ENCODE results near the gene ENPP1.
"Not testable (repeated sequence)": the region's sequence is repeated elsewhere in the genome, so short reads cannot be mapped to it uniquely, and the experiment has no call there.

Gene ENPP1

GRCh38 chr6:131828951-131829350 lies 21.1 kb downstream of the ENPP1 start:
- no peak for DNase-seq (ENCODE audit: low read depth, low spot score)

- DNase-seq (ENCODE audit: low read depth, low spot score), result peak; percentile 60
Observed at GRCh38 chr6:131831392-131831791, 23.6 kb downstream of the ENPP1 start.

GRCh38 chr6:131831886-131832285 lies 24.1 kb downstream of the ENPP1 start:
- DNase-seq (ENCODE audit: low read depth, low spot score), result no peak

- DNase-seq (ENCODE audit: low read depth, low spot score), result no peak
Observed at GRCh38 chr6:131832363-131832762, 24.5 kb downstream of the ENPP1 start.

- DNase-seq (ENCODE audit: low read depth, low spot score), result no peak
Observed at GRCh38 chr6:131838051-131838450, 30.2 kb downstream of the ENPP1 start.

GRCh38 chr6:131839388-131839787 lies 31.6 kb downstream of the ENPP1 start:
- no peak for DNase-seq (ENCODE audit: low read depth, low spot score)

GRCh38 chr6:131840441-131840840 lies 32.6 kb downstream of the ENPP1 start:
- DNase-seq (ENCODE audit: low read depth, low spot score), result no peak

- no peak for DNase-seq (ENCODE audit: low read depth, low spot score)
Observed at GRCh38 chr6:131840936-131841583, 33.2 kb downstream of the ENPP1 start.

GRCh38 chr6:131843768-131844167 lies 35.9 kb downstream of the ENPP1 start:
- no peak for DNase-seq (ENCODE audit: low read depth, low spot score)

GRCh38 chr6:131844243-131844841 lies 36.5 kb downstream of the ENPP1 start:
- DNase-seq (ENCODE audit: low read depth, low spot score), result no peak

GRCh38 chr6:131846023-131846663 lies 38.3 kb downstream of the ENPP1 start:
- no peak for DNase-seq (ENCODE audit: low read depth, low spot score)

GRCh38 chr6:131846905-131847304 lies 39.1 kb downstream of the ENPP1 start:
- DNase-seq (ENCODE audit: low read depth, low spot score), result no peak

- no peak for DNase-seq (ENCODE audit: low read depth, low spot score)
Observed at GRCh38 chr6:131849799-131850198, 42.0 kb downstream of the ENPP1 start.

GRCh38 chr6:131851049-131851769 lies 43.4 kb downstream of the ENPP1 start:
- DNase-seq (ENCODE audit: low read depth, low spot score), result no peak

- DNase-seq (ENCODE audit: low read depth, low spot score), result no peak
Observed at GRCh38 chr6:131852200-131852599, 44.4 kb downstream of the ENPP1 start.

- DNase-seq (ENCODE audit: low read depth, low spot score), result no peak
Observed at GRCh38 chr6:131854803-131855202, 47.0 kb downstream of the ENPP1 start.

- peak; percentile 56 for DNase-seq (ENCODE audit: low read depth, low spot score)
Observed at GRCh38 chr6:131858765-131859415, 51.1 kb downstream of the ENPP1 start.

- DNase-seq (ENCODE audit: low read depth, low spot score), result not testable (repeated sequence)
Observed at GRCh38 chr6:131859658-131860057, 51.8 kb downstream of the ENPP1 start.

GRCh38 chr6:131861381-131861780 lies 53.6 kb downstream of the ENPP1 start:
- DNase-seq (ENCODE audit: low read depth, low spot score), result peak; percentile 21

- DNase-seq (ENCODE audit: low read depth, low spot score), result no peak
Observed at GRCh38 chr6:131862476-131862875, 54.7 kb downstream of the ENPP1 start.

GRCh38 chr6:131867744-131868143 lies 59.9 kb downstream of the ENPP1 start:
- peak; percentile 24 for DNase-seq (ENCODE audit: low read depth, low spot score)

GRCh38 chr6:131868836-131869235 lies 61.0 kb downstream of the ENPP1 start:
- DNase-seq (ENCODE audit: low read depth, low spot score), result peak; percentile 36

Measured in astrocyte of the hippocampus (primary cell).